ENCODE measurements around the gene ISOC2.

The ISOC2 gene

DNA sequence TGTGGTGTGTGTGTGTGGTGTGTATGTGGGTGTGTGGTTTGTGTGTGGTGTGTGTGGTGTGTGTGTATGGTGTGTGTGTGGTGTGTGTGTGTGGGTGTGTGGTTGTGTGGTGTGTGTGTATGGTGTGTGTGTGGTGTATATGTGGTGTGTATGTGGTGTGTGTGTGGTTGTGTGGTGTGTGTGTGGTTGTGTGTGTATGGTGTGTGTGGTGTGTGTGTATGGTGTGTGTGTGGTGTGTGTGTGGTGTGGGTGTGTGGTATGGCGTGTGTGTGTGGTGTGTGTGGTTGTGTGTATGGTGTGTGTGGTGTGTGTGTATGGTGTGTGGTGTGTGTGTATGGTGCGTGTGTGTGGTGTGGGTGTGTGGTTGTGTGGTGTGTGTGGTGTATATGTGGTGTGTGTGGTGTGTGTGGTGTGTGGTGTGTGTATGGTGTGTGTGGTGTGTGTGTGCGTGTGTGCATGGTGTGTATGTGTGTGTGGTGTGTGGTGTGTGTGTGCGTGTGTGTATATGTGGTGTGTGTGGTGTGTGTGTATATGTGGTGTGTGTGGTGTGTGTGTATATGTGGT lies 27.0 kb downstream of the ISOC2 start:
- Histone ChIP-seq H3K4me3 (no peak overlapping the region), H3K27ac (no peak overlapping the region)
- TF ChIP-seq, protein P1, sequence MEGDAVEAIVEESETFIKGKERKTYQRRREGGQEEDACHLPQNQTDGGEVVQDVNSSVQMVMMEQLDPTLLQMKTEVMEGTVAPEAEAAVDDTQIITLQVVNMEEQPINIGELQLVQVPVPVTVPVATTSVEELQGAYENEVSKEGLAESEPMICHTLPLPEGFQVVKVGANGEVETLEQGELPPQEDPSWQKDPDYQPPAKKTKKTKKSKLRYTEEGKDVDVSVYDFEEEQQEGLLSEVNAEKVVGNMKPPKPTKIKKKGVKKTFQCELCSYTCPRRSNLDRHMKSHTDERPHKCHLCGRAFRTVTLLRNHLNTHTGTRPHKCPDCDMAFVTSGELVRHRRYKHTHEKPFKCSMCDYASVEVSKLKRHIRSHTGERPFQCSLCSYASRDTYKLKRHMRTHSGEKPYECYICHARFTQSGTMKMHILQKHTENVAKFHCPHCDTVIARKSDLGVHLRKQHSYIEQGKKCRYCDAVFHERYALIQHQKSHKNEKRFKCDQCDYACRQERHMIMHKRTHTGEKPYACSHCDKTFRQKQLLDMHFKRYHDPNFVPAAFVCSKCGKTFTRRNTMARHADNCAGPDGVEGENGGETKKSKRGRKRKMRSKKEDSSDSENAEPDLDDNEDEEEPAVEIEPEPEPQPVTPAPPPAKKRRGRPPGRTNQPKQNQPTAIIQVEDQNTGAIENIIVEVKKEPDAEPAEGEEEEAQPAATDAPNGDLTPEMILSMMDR (IDR thresholded peaks at IDR 0.05): no peak
- DNase-seq (ENCODE audit: low spot score): no peak

DNA sequence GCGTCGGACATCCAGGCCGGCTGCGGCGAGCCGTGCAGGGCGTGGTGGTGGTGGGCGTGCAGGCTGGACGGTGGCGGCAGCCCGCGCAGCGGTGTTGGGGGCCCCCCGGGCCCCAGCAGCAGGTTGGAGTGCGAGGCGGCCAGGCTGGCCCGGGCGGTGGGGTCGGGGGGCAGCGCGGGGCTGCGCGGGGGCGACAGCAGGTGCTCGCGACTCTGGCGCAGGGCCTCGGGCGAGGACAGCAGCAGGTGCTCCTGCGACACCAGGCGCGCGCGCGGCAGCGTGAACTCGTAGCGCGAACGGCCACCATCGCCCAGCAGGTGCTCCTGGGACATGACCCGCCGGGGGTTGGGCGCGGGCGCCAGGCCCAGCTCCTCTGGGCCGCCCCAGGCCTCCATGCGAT lies 28.1 kb downstream of the ISOC2 start:
- Histone ChIP-seq H3K27ac (no peak overlapping the region), H3K4me3 (no peak overlapping the region)
- DNase-seq (ENCODE audit: low spot score): no peak
- TF ChIP-seq, protein P1 (IDR thresholded peaks at IDR 0.05): no peak

DNA sequence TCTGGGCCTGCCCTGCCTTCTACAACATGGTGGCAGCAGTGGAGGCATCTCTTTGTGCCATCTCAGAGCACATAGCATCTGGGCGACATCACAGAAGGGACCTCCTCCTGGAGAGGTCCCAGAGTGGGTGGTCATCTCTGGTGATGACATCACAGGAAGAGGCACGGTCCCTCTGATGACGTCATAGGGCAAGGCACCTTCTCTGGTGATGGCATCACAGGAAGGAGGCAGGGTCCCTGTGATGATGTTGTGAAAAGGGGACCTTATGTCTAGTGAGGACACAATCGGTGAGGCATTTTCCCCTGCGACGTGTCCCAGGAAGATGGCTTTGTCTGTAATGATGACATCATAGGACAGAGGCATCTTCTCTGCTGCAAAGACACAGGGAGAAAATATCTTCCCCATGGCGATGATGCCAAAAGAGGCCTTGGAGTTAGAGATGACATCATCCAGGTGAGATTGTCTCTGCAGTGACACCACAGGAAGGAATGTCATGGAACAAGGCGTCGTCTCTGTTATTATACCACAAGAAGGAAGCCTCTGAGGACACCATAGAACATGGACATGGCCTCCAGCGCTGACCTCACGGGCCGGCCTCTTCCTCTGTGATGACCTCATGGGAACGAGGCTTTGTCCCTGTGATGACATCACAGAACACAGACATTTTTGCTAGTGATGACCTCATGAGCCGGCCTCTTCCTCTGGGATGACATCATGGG lies 29.0 kb downstream of the ISOC2 start:
- no peak for DNase-seq (ENCODE audit: low spot score)
- Histone ChIP-seq H3K4me3 (no peak overlapping the region), H3K27ac (no peak overlapping the region)
- TF ChIP-seq, protein P1 (IDR thresholded peaks at IDR 0.05): no peak

DNA sequence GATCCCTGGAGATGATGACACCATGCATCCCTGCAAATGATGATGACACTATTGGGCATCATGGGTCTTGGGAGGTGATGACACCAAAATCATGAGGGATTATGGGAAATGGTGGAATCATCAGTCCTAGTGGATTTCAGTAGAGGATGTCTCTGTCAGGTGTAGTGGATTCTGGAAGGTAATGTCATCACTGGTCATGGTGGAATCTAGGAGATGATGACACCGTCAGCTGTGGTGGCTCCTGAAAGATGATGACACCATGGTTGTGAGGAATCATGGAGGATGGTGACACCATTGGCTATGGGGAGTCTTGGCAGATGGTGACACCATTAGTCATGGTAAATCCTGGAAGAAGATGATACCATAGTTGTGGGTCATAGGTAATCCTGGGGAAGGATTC lies 30.3 kb downstream of the ISOC2 start:
- H3K27ac ChIP-seq: no peak overlapping the region
- no peak overlapping the region for H3K4me3 ChIP-seq
- TF ChIP-seq, protein P1 (IDR thresholded peaks at IDR 0.05): no peak
- no peak for DNase-seq (ENCODE audit: low spot score)

DNA sequence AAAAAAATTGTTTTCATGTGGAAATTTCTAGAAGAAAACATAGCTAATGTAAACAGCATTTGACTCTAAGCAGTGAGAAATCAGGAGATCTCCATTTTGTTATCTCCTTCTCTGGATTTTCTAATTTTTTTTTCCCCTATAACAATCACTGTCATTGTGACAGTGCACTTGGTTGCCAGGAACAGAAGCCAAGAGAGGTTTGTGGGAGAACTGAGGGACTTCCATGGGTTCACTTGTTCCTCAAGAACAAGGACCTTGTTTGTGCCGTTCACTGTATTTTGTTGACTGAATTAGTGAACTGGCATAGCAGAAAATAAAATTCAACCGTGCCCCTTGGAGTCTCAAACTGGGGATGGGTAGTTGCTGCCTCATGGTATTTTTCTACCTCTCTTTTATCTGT lies 35.4 kb downstream of the ISOC2 start:
- DNase-seq (ENCODE audit: low spot score): no peak
- TF ChIP-seq, protein P1 (IDR thresholded peaks at IDR 0.05): no peak
- no peak overlapping the region for H3K4me3 ChIP-seq
- H3K27ac ChIP-seq: no peak overlapping the region

DNA sequence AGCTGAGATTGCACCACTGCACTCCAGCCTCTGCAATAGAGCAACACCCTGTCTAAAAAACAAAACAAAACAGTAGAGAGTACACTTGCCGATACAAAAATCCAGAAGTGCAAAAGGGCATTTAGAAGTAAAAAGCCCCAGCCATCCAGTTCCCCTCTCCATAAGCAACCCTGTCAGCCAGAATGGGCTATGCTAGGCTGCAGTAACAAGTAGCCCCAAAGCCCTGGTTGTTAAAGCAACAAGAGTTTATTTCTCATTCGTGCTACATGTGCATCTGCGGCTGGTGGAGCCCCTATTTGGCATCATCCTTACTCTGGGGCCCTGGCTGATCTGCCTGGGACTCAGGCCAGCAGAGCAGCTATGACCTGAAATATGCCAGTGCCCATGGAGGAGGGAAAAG lies 36.9 kb downstream of the ISOC2 start:
- TF ChIP-seq, protein P1 (IDR thresholded peaks at IDR 0.05): no peak
- Histone ChIP-seq H3K4me3 (no peak overlapping the region), H3K27ac (no peak overlapping the region)
- DNase-seq (ENCODE audit: low spot score): no peak

All from coronary artery (tissue), 2 donors.